Stomach (tissue), 9 donors: ENCODE data around the gene S100A7. TPM values are rescaled to one million over a fixed set of nuclear protein-coding genes. Genes with fewer than 3 reads are reported as not detected.

Experiments
- DNase-seq, 2 donors: peaks; one replicate each; pipeline versions ENCODE4 v3.0.0 to v3.0.0-alpha.2; 2013 to 2019
- H3K27ac ChIP-seq, 5 donors: fragments of 200-600 bp in 4 of 5; sonication (generic) in 4 of 5; one replicate each; pipeline ENCODE4 v1.5.1; 2013 to 2019; ENCODE audit warnings: mild to moderate bottlenecking in 1 of 5, moderate library complexity in 1 of 5
- H3K27me3 ChIP-seq, 3 donors: fragments of 200-600 bp; sonication (generic); one replicate each; pipeline ENCODE4 v1.5.1; 2017 to 2019; ENCODE audit warnings: mixed run types in 1 of 3
- H3K36me3 ChIP-seq, 4 donors: fragments of 200-600 bp; sonication (generic); 1 replicate in 3 of 4; 2 replicates in 1 of 4; pipeline ENCODE4 v1.5.1; 2016 to 2019
- H3K4me1 ChIP-seq, 4 donors: fragments of 200-600 bp; sonication (generic); one replicate each; pipeline ENCODE4 v1.5.1; 2016 to 2019
- H3K4me3 ChIP-seq, 4 donors: fragments of 200-600 bp; sonication (generic) in 3 of 4; one replicate each; pipeline ENCODE4 v1.5.1; 2016 to 2019; ENCODE audit warnings: mild to moderate bottlenecking in 1 of 4
- H3K9me3 ChIP-seq, 4 donors: fragments of 200-600 bp; sonication (generic); one replicate each; pipeline ENCODE4 v1.5.1; 2016 to 2019
- CTCF ChIP-seq, 7 experiments: fragments of 450-650 bp in 4 of 7; fragments of 200-600 bp in 3 of 7; sonication (generic) in 3 of 7; IDR thresholded peaks; one replicate each; pipeline ENCODE4 v1.5.1; 2016 to 2019; ENCODE audit warnings: antibody characterized with exemption in 7 of 7, control low read depth in 2 of 7, mild to moderate bottlenecking in 1 of 7
- EP300 ChIP-seq: sonication (generic); formaldehyde crosslinking; IDR thresholded peaks from one replicate; pipeline ENCODE4 v1.6.1; 2017; ENCODE audit warnings: antibody characterized with exemption
- POLR2A ChIP-seq, 4 donors: fragments of 450-650 bp; IDR thresholded peaks; one replicate each; pipeline ENCODE4 v1.6.1; 2016; ENCODE audit warnings: antibody characterized with exemption in 4 of 4, control low read depth in 2 of 4, mild to moderate bottlenecking in 1 of 4, moderate library complexity in 1 of 4
- POLR2AphosphoS5 ChIP-seq, 3 donors: sonication (generic); formaldehyde crosslinking; IDR thresholded peaks; one replicate each; pipeline ENCODE4 v1.6.1; 2016; ENCODE audit warnings: antibody characterized with exemption in 3 of 3
- WGBS, 5 donors: extraction: QIAGEN DNeasy Blood & Tissue Kit in 3 of 5; methylation state at CpG; one replicate each; pipeline versions ENCODE4 v1.1.5 to v1.1.7; 2013 to 2018; 5-methylcytosine and 5-hydroxymethylcytosine counted together
- intact Hi-C: fragments of 100-400 bp; cut with DNase I; formaldehyde crosslinking; loops from one replicate; pipeline ENCODE4 v1.15.1; 2023; ENCODE audit warnings: low total_unique reads
- polyA plus RNA-seq, 3 donors: library from polyadenylated mRNA; stranded (reverse); fragments of 200-250 nt; gene quantifications; one replicate each; pipeline ENCODE4 v1.2.3, GENCODE V29; 2013
- total RNA-seq, 5 donors: library from RNA; depleted of rRNA; stranded (reverse); fragments of >200 nt; gene quantifications; one replicate each; pipeline versions ENCODE4 v1.1.0 to v1.2.3, GENCODE V29; 2014 to 2016
- donor health status: healthy with polysubstance abuse.
- donor health status: Bipolar disorder and iron deficiency.
- donor health status: healthy.

S100A7 gene
- total and polyA plus RNA-seq, 8 donors = 107 TPM; not detected in 7

- TF ChIP-seq CTCF (IDR thresholded peaks at IDR 0.05) = no peak
- TF ChIP-seq POLR2AphosphoS5 (IDR thresholded peaks at IDR 0.05) = no peak
- TF ChIP-seq POLR2A (IDR thresholded peaks at IDR 0.05) = no peak
- no peak for TF ChIP-seq EP300
- H3K27me3 ChIP-seq = peaks cover 0 to 33% (median 0%) of the 10 kb centered on the region in 3 donors
- DNase-seq = no peak
- H3K36me3 ChIP-seq = no peaks in the 10 kb centered on the region
- intact Hi-C loops = no loop called here
- H3K4me1 ChIP-seq = no peaks in the 10 kb centered on the region
- no peaks in the 10 kb centered on the region for H3K9me3 ChIP-seq
- WGBS, 5 donors = 81 to 89% (median 84%) methylated on average over 4 of the region's 4 CpGs
- H3K27ac ChIP-seq = no peak overlapping the region
- no peak overlapping the region for H3K4me3 ChIP-seq
These were observed 23.2 kb downstream of the S100A7 start for GRCh38 chr1:153437236-153437635.

- no peaks in the 10 kb centered on the region for H3K4me1 ChIP-seq
- no peaks in the 10 kb centered on the region for H3K9me3 ChIP-seq
- TF ChIP-seq EP300 (no peak), POLR2AphosphoS5 (IDR thresholded peaks at IDR 0.05) (no peak), POLR2A (IDR thresholded peaks at IDR 0.05) (no peak), CTCF (IDR thresholded peaks at IDR 0.05) (no peak)
- intact Hi-C loops = no loop called here
- H3K4me3 ChIP-seq = no peak overlapping the region
- DNase-seq = no peak
- H3K27ac ChIP-seq = no peak overlapping the region
- 70 to 78% (median 75%) methylated on average over 11 of the region's 11 CpGs for WGBS, 5 donors
- no peaks in the 10 kb centered on the region for H3K36me3 ChIP-seq
- peaks cover 0 to 38% (median 0%) of the 10 kb centered on the region in 3 donors for H3K27me3 ChIP-seq
These were observed 25.6 kb downstream of the S100A7 start for GRCh38 chr1:153434746-153435455.

- no peak for DNase-seq
- H3K4me1 ChIP-seq = no peaks in the 10 kb centered on the region
- H3K36me3 ChIP-seq = no peaks in the 10 kb centered on the region
- no peaks in the 10 kb centered on the region for H3K9me3 ChIP-seq
- H3K27ac ChIP-seq = no peak overlapping the region
- 65 to 74% (median 71%) methylated on average over 9 of the region's 9 CpGs for WGBS, 5 donors
- TF ChIP-seq CTCF (IDR thresholded peaks at IDR 0.05) (no peak), EP300 (no peak), POLR2A (IDR thresholded peaks at IDR 0.05) (no peak), POLR2AphosphoS5 (IDR thresholded peaks at IDR 0.05) (no peak)
- H3K4me3 ChIP-seq = no peak overlapping the region
- peaks cover 0 to 56% (median 13%) of the 10 kb centered on the region in 3 donors for H3K27me3 ChIP-seq
- intact Hi-C loops = no loop called here
These were observed 27.4 kb downstream of the S100A7 start for GRCh38 chr1:153432874-153433681.

GRCh38 chr1:153431928-153432327 lies 28.5 kb downstream of the S100A7 start:
- no peak overlapping the region for H3K27ac ChIP-seq
- no peaks in the 10 kb centered on the region for H3K36me3 ChIP-seq
- H3K27me3 ChIP-seq = peaks cover 0 to 55% (median 15%) of the 10 kb centered on the region in 3 donors
- 54 to 64% (median 62%) methylated on average over 4 of the region's 4 CpGs for WGBS, 5 donors
- no peak for DNase-seq
- TF ChIP-seq EP300 (no peak), CTCF (IDR thresholded peaks at IDR 0.05) (no peak), POLR2AphosphoS5 (IDR thresholded peaks at IDR 0.05) (no peak), POLR2A (IDR thresholded peaks at IDR 0.05) (no peak)
- H3K4me1 ChIP-seq = no peaks in the 10 kb centered on the region
- intact Hi-C loops = no loop called here
- no peak overlapping the region for H3K4me3 ChIP-seq
- no peaks in the 10 kb centered on the region for H3K9me3 ChIP-seq
